ENCODE measurements around the gene PLXNA1. TPM values are rescaled to one million over a fixed set of nuclear protein-coding genes. Genes with fewer than 3 reads are reported as not detected.

The PLXNA1 gene
- total RNA-seq, 1 donor from 2014 or later = 63.3 TPM

DNA sequence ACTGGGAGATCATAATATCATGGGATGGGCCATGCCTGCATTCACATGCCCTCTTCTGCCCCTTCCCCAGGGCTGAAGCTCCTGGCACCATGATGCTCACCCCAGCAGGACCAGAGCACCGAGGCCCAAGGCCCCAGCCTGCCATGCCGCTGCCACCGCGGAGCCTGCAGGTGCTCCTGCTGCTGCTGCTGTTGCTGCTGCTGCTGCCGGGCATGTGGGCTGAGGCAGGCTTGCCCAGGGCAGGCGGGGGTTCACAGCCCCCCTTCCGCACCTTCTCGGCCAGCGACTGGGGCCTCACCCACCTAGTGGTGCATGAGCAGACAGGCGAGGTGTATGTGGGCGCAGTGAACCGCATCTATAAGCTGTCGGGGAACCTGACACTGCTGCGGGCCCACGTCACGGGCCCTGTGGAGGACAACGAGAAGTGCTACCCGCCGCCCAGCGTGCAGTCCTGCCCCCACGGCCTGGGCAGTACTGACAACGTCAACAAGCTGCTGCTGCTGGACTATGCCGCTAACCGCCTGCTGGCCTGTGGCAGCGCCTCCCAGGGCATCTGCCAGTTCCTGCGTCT lies 5.6 kb downstream of the PLXNA1 start:
- no peak for FAIRE-seq
- no peak overlapping the region for H3K27ac ChIP-seq (ENCODE audit: low read depth, low read length)
- Mint-ChIP-seq H3K4me3 (ENCODE audit: unreplicated experiment) (no peak overlapping the region), H3K36me3 (ENCODE audit: low read depth, unreplicated experiment) (peaks cover 3% of the 10 kb centered on the region), H3K4me1 (ENCODE audit: low read depth, unreplicated experiment) (peaks cover 1% of the 10 kb centered on the region), H3K27ac (ENCODE audit: unreplicated experiment) (no peak overlapping the region), H3K27me3 (ENCODE audit: low read depth, unreplicated experiment) (no peaks in the 10 kb centered on the region), H3K9me3 (ENCODE audit: unreplicated experiment) (no peaks in the 10 kb centered on the region)
- no peak for TF ChIP-seq EZH2 (IDR thresholded peaks at IDR 0.05; ENCODE audit: insufficient read depth, low read length)
- TF ChIP-seq, protein P1, sequence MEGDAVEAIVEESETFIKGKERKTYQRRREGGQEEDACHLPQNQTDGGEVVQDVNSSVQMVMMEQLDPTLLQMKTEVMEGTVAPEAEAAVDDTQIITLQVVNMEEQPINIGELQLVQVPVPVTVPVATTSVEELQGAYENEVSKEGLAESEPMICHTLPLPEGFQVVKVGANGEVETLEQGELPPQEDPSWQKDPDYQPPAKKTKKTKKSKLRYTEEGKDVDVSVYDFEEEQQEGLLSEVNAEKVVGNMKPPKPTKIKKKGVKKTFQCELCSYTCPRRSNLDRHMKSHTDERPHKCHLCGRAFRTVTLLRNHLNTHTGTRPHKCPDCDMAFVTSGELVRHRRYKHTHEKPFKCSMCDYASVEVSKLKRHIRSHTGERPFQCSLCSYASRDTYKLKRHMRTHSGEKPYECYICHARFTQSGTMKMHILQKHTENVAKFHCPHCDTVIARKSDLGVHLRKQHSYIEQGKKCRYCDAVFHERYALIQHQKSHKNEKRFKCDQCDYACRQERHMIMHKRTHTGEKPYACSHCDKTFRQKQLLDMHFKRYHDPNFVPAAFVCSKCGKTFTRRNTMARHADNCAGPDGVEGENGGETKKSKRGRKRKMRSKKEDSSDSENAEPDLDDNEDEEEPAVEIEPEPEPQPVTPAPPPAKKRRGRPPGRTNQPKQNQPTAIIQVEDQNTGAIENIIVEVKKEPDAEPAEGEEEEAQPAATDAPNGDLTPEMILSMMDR (IDR thresholded peaks at IDR 0.05; ENCODE audit: insufficient read depth, low read depth, low read length) = no peak
- H3K9me3 ChIP-seq (ENCODE audit: insufficient read depth, low read depth, low read length) = no peaks in the 10 kb centered on the region
- no peak overlapping the region for H3K4me3 ChIP-seq (ENCODE audit: insufficient read depth, low read depth, low read length)
- H3K36me3 ChIP-seq (ENCODE audit: insufficient read depth, low read length) = no peaks in the 10 kb centered on the region
- no peaks in the 10 kb centered on the region for H3K27me3 ChIP-seq (ENCODE audit: insufficient read depth, low read length)
- H3K4me2 ChIP-seq (ENCODE audit: low read length) = no peak overlapping the region
- no peak overlapping the region for H2AFZ ChIP-seq (ENCODE audit: low read depth, low read length)
- H3K79me2 ChIP-seq (ENCODE audit: insufficient read depth, low read length) = peaks cover 100% of the 10 kb centered on the region
- peaks cover 23% of the 10 kb centered on the region for H3K4me1 ChIP-seq (ENCODE audit: insufficient read depth, low read length)
- DNase-seq (ENCODE audit: low read depth) = no peak
- no peak overlapping the region for H3K9ac ChIP-seq (ENCODE audit: low read length)
- H4K20me1 ChIP-seq (ENCODE audit: insufficient read depth, low read length) = peaks cover 98% of the 10 kb centered on the region

- no peak for TF ChIP-seq EZH2 (IDR thresholded peaks at IDR 0.05; ENCODE audit: insufficient read depth, low read length)
- TF ChIP-seq, protein P1 (IDR thresholded peaks at IDR 0.05; ENCODE audit: insufficient read depth, low read depth, low read length) = no peak
- Mint-ChIP-seq H3K4me3 (ENCODE audit: unreplicated experiment) (no peak overlapping the region), H3K27ac (ENCODE audit: unreplicated experiment) (no peak overlapping the region), H3K27me3 (ENCODE audit: low read depth, unreplicated experiment) (no peaks in the 10 kb centered on the region), H3K36me3 (ENCODE audit: low read depth, unreplicated experiment) (peaks cover 3% of the 10 kb centered on the region), H3K4me1 (ENCODE audit: low read depth, unreplicated experiment) (peaks cover 1% of the 10 kb centered on the region), H3K9me3 (ENCODE audit: unreplicated experiment) (no peaks in the 10 kb centered on the region)
- H4K20me1 ChIP-seq (ENCODE audit: insufficient read depth, low read length) = peaks cover 99% of the 10 kb centered on the region
- H3K36me3 ChIP-seq (ENCODE audit: insufficient read depth, low read length) = no peaks in the 10 kb centered on the region
- no peak for DNase-seq (ENCODE audit: low read depth)
- H3K27me3 ChIP-seq (ENCODE audit: insufficient read depth, low read length) = no peaks in the 10 kb centered on the region
- no peak overlapping the region for H3K4me3 ChIP-seq (ENCODE audit: insufficient read depth, low read depth, low read length)
- no peak overlapping the region for H3K27ac ChIP-seq (ENCODE audit: low read depth, low read length)
- H3K4me2 ChIP-seq (ENCODE audit: low read length) = no peak overlapping the region
- H3K9ac ChIP-seq (ENCODE audit: low read length) = no peak overlapping the region
- no peak overlapping the region for H2AFZ ChIP-seq (ENCODE audit: low read depth, low read length)
- no peak for FAIRE-seq
- H3K79me2 ChIP-seq (ENCODE audit: insufficient read depth, low read length) = peaks cover 100% of the 10 kb centered on the region
- H3K4me1 ChIP-seq (ENCODE audit: insufficient read depth, low read length) = peaks cover 17% of the 10 kb centered on the region
- H3K9me3 ChIP-seq (ENCODE audit: insufficient read depth, low read depth, low read length) = no peaks in the 10 kb centered on the region
Observed at GRCh38 chr3:126989316-126990023, 6.6 kb downstream of the PLXNA1 start.

Data from astrocyte (in vitro differentiated cells and primary cell).